A549 (cell line): ENCODE measurements around the gene ANO2.

Experiments used
- CTCF ChIP-seq: fragments of >200 bp; sonication (Bioruptor Twin); formaldehyde crosslinking; IDR thresholded peaks from 3 replicates; pipeline ENCODE4 v1.5.1; 2016
- E2F6 ChIP-seq: IDR thresholded peaks from 2 replicates; pipeline ENCODE4 v1.6.1; 2012; ENCODE audit warnings: low read depth, borderline replicate concordance
- EHF ChIP-seq: fragments of 250-450 bp; sonication (Bioruptor Pico); IDR thresholded peaks from 2 replicates; pipeline ENCODE4 v1.5.0; 2020; ENCODE audit warnings: mild to moderate bottlenecking
- ELK1 ChIP-seq: fragments of 150-350 bp; IDR thresholded peaks from 2 replicates; pipeline ENCODE4 v1.6.1; 2014; ENCODE audit warnings: low read depth, mild to moderate bottlenecking, low read length
- HMGXB4 ChIP-seq: fragments of 250-450 bp; sonication (Bioruptor Pico); IDR thresholded peaks from 2 replicates; pipeline ENCODE4 v1.5.0; 2021; ENCODE audit warnings: mild to moderate bottlenecking, moderate library complexity, borderline replicate concordance
- MAFK ChIP-seq: fragments of 450-650 bp; IDR thresholded peaks from 2 replicates; pipeline ENCODE4 v1.6.1; 2014; ENCODE audit not compliant: partially characterized antibody
- POLR2A ChIP-seq: IDR thresholded peaks from 2 replicates; pipeline ENCODE4 v1.6.1; 2012; ENCODE audit warnings: mild to moderate bottlenecking, low read length
- POLR2AphosphoS2 ChIP-seq: conservative IDR thresholded peaks from 2 replicates; pipeline ENCODE4 v1.6.1; 2012; ENCODE audit warnings: low read length, improper control_type of control experiment, inconsistent platforms
- USF2 ChIP-seq: fragments of 450-650 bp; IDR thresholded peaks from 2 replicates; pipeline ENCODE4 v1.6.1; 2014; ENCODE audit warnings: antibody characterized with exemption

- TF ChIP-seq HMGXB4 (CRISPR knock-in tag) = no peak
- no peak for TF ChIP-seq POLR2A
- no peak for TF ChIP-seq POLR2AphosphoS2
- TF ChIP-seq CTCF = no peak
- no peak for TF ChIP-seq ELK1
- TF ChIP-seq MAFK = no peak
- no peak for TF ChIP-seq USF2
- TF ChIP-seq EHF (CRISPR knock-in tag) = no peak
- TF ChIP-seq E2F6 = no peak
Measured at GRCh38 chr12:5525783-5526367, 419.2 kb downstream of the ANO2 start.
